ENCODE results near the gene LCP2.

DNA sequence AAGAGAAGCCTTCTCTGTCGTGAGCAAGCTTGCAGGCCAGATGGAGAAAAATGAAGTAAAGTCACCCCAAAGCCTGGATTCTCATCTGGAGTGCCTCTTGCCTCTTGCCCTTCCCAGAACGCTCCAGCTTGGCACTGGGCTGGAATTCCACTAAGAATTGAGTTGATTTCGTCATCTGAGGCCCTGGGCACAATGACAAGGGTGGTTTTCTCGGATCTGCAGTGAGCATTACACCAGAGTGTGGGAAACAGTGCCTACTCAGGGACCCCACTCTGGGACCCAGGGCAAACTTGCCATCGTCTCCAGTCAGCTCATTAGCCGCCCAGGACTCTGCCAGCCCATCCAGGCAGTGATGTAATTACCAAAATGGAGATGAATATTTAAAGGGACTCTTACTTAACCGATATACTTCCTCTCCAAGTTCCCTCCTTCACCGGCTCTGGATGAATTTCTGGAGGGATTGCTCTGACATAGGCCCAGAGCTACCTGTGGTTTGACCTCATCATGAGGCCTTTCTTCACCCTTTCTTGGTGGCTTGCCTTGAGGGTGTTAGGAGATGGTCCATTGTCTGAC lies 44.7 kb upstream of the LCP2 start:
- TF ChIP-seq POLR2A (IDR thresholded peaks at IDR 0.05), result no peak
- TF ChIP-seq, protein P1, sequence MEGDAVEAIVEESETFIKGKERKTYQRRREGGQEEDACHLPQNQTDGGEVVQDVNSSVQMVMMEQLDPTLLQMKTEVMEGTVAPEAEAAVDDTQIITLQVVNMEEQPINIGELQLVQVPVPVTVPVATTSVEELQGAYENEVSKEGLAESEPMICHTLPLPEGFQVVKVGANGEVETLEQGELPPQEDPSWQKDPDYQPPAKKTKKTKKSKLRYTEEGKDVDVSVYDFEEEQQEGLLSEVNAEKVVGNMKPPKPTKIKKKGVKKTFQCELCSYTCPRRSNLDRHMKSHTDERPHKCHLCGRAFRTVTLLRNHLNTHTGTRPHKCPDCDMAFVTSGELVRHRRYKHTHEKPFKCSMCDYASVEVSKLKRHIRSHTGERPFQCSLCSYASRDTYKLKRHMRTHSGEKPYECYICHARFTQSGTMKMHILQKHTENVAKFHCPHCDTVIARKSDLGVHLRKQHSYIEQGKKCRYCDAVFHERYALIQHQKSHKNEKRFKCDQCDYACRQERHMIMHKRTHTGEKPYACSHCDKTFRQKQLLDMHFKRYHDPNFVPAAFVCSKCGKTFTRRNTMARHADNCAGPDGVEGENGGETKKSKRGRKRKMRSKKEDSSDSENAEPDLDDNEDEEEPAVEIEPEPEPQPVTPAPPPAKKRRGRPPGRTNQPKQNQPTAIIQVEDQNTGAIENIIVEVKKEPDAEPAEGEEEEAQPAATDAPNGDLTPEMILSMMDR (IDR thresholded peaks at IDR 0.05), result no peak

All from adrenal gland (tissue), 5 donors.